ENCODE data around the gene FAM163B. TPM values are rescaled to one million over a fixed set of nuclear protein-coding genes. Genes with fewer than 3 reads are reported as not detected.

FAM163B gene
- total and polyA plus RNA-seq, 9 of the 15 experiments (the other 6 are each of a cell fraction or from before 2014, with no cell fraction given): not detected

- CTCF ChIA-PET (ENCODE audit: low intra/inter-chr PET ratio): no interaction called here
- H3K4me1 ChIP-seq (replicated peaks in 1 of 2; ENCODE audit: control insufficient read depth in 2 of 2, insufficient read depth in 2 of 2, low read length in 2 of 2): peaks cover 0 to 8% of the 10 kb centered on the region in 2 experiments; a peak in 3 of 5 replicates
- H3K36me3 ChIP-seq (ENCODE audit: control insufficient read depth, insufficient read depth, low read length): no peaks in the 10 kb centered on the region
- BruUV-seq (replicated peaks): no TSS peak
- H3K9me1 ChIP-seq (ENCODE audit: control insufficient read depth, insufficient read depth, low read length): peaks cover 3% of the 10 kb centered on the region
- in situ Hi-C loops (cut with MboI): no loop called here
- TF ChIP-seq NFXL1 (CRISPR knock-in tag; IDR thresholded peaks at IDR 0.05) (no peak), MXI1 (IDR thresholded peaks at IDR 0.05; ENCODE audit: low read depth, low read length) (no peak), HMGXB4 (CRISPR knock-in tag; IDR thresholded peaks at IDR 0.05) (no peak), ZNF224 (CRISPR knock-in tag; IDR thresholded peaks at IDR 0.05) (no peak), ATF3 (IDR thresholded peaks at IDR 0.05) (no peak), ATF3 (CRISPR knock-in tag; conservative IDR thresholded peaks at IDR 0.05) (no peak), ZNF217 (CRISPR knock-in tag; IDR thresholded peaks at IDR 0.05) (no peak), POLR2B (IDR thresholded peaks at IDR 0.05; ENCODE audit: low read depth, partially characterized antibody) (no peak), ZNF280A (IDR thresholded peaks at IDR 0.05; ENCODE audit: low read depth, partially characterized antibody) (no peak), ZNF239 (CRISPR knock-in tag; IDR thresholded peaks at IDR 0.05) (no peak), ZNF507 (tag; conservative IDR thresholded peaks at IDR 0.05) (no peak), RNF219 (CRISPR knock-in tag; IDR thresholded peaks at IDR 0.05) (no peak), HNRNPK (IDR thresholded peaks at IDR 0.05; ENCODE audit: low read depth, low read length, poor library complexity, severe bottlenecking) (no peak), TCF7 (IDR thresholded peaks at IDR 0.05; ENCODE audit: borderline replicate concordance) (no peak)
- H2AFZ ChIP-seq (ENCODE audit: low read depth, low read length): no peak overlapping the region
- no peaks in the 10 kb centered on the region for H3K79me2 ChIP-seq (ENCODE audit: control insufficient read depth, insufficient read depth, low read length)
- DNase-seq (ENCODE audit: extremely low read depth in 1 of 4, low spot score in 3 of 4) (no peak), FAIRE-seq (no peak), ATAC-seq (no peak)
- H3K27ac ChIP-seq (ENCODE audit: extremely low read depth, low read depth, low read length): no peak overlapping the region
- no peak overlapping the region for H3K9ac ChIP-seq (ENCODE audit: insufficient read depth in 1 of 2, low read depth in 2 of 2, low read length in 2 of 2)
- peaks cover 16% of the 10 kb centered on the region for H4K20me1 ChIP-seq (replicated peaks; ENCODE audit: control insufficient read depth, insufficient read depth, low read length)
- POLR2A ChIA-PET: no interaction called here
- under 1% methylated on average over 8 of the region's 8 CpGs for WGBS (ENCODE audit: insufficient coverage, low coverage, missing lambda C conversion rate)
- peaks cover 6 to 83% of the 10 kb centered on the region in 2 experiments; a peak in 4 of 5 replicates for H3K27me3 ChIP-seq (ENCODE audit: control insufficient read depth in 2 of 2, insufficient read depth in 2 of 2, low read length in 2 of 2)
- no peaks in the 10 kb centered on the region for H3K9me3 ChIP-seq (replicated peaks; ENCODE audit: control insufficient read depth, insufficient read depth, low read depth, low read length)
- H3K4me3 ChIP-seq: no peak overlapping the region
- H3K4me2 ChIP-seq (ENCODE audit: insufficient read depth, low read length): no peak overlapping the region
- intact Hi-C loops (cut with micrococcal nuclease): no loop called here
Measured at GRCh38 chr9:133638076-133638475, 28.9 kb upstream of the FAM163B start.

Measured in K562 (cell line).